Activated T-helper 17 cell treated with anti-CD3 and anti-CD28 coated beads, Interleukin-2, amount 50 U/mL, for 72 hours (primary cell): ENCODE measurements around the gene RIPOR2. TPM values are rescaled to one million over a fixed set of nuclear protein-coding genes. Genes with fewer than 3 reads are reported as not detected.
"Not testable (repeated sequence)": the region's sequence is repeated elsewhere in the genome, so short reads cannot be mapped to it uniquely, and the experiment has no call there.

Experiments used
- ATAC-seq: fragments of 150-1000 bp; cut with Tn5 transposase; replicated peaks from 2 replicates; pipeline ENCODE4 v1.10.0; 2021; ENCODE audit warnings: mild to moderate bottlenecking, moderate library complexity
- H3K27ac Mint-ChIP-seq: one replicate; pipeline ENCODE4 v1.8.0; 2022; ENCODE audit warnings: mixed read lengths
- H3K27me3 Mint-ChIP-seq: one replicate; pipeline ENCODE4 v1.8.0; 2022; ENCODE audit warnings: mixed read lengths
- H3K36me3 Mint-ChIP-seq: one replicate; pipeline ENCODE4 v1.8.0; 2022; ENCODE audit warnings: low read depth, mild to moderate bottlenecking, mixed read lengths
- H3K4me1 Mint-ChIP-seq: one replicate; pipeline ENCODE4 v1.8.0; 2022; ENCODE audit warnings: mixed read lengths
- H3K4me3 Mint-ChIP-seq: one replicate; pipeline ENCODE4 v1.8.0; 2022; ENCODE audit warnings: mild to moderate bottlenecking, mixed read lengths
- H3K9me3 Mint-ChIP-seq: one replicate; pipeline ENCODE4 v1.8.0; 2022; ENCODE audit warnings: mixed read lengths
- total RNA-seq, 2 donors: library from RNA; stranded (reverse); gene quantifications; one replicate each; pipeline ENCODE4 v1.2.3, GENCODE V29; 2022

RIPOR2 gene
- total RNA-seq, 2 donors from 2014 or later = 47.5 to 113 TPM

DNA sequence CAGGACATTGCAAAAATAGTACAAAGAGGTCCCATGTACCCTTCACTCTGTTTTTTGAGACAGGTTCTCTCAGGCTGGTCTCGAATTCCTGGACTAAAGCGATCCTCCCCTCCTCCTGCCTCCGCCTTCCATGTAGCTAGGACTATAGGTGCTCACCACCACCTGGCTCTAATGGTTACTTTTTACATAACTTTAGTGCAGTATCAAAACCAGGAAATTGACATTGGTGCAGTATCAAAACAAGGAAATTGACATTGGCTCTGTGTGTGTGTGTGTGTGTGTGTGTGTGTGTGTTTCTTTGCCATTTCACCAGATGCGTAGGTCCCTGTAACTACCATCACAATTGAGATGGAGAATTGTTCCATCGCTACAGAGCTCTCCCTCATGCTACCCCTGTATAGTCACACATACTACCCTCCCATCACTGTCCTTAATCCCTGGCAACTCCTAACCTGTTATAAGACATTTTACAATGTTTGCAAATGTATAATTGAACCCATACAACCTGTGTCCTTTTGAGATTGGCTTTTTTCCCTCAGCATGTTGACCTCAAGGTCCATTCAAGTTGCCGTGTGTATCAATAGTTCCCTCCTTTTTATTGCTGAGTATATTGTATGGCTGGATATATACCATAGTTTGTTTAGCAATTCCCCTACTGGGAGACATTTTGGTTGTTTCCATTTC, 28.3 kb upstream of the RIPOR2 start:
- no peak for ATAC-seq
- Mint-ChIP-seq H3K9me3 (peaks cover 3% of the 10 kb centered on the region), H3K27me3 (no peaks in the 10 kb centered on the region), H3K4me3 (no peak overlapping the region), H3K4me1 (peaks cover 53% of the 10 kb centered on the region), H3K36me3 (peaks cover 6% of the 10 kb centered on the region), H3K27ac (peak overlapping the region; percentile 11)

DNA sequence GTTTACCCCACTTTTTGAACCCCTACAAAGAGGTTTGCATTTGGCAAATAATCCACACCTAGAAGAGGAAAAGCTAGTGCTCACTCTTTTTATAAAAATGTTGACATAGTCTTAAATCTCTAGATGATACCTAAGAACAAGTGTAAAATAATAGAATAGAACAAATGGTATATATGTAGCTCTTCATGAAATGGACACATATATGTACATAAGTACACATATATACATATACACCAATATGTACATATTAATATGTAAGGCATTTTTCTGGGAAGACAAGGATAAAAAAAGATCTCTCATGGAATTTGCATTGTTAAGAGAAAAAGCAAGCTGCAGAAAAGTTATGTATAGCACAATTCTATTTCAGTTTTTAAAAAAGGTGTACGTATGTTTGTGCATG, 27.6 kb upstream of the RIPOR2 start:
- ATAC-seq = no peak
- H3K27me3 Mint-ChIP-seq = no peaks in the 10 kb centered on the region
- no peak overlapping the region for H3K27ac Mint-ChIP-seq
- H3K9me3 Mint-ChIP-seq = peaks cover 3% of the 10 kb centered on the region
- peaks cover 58% of the 10 kb centered on the region for H3K4me1 Mint-ChIP-seq
- peaks cover 6% of the 10 kb centered on the region for H3K36me3 Mint-ChIP-seq
- no peak overlapping the region for H3K4me3 Mint-ChIP-seq

DNA sequence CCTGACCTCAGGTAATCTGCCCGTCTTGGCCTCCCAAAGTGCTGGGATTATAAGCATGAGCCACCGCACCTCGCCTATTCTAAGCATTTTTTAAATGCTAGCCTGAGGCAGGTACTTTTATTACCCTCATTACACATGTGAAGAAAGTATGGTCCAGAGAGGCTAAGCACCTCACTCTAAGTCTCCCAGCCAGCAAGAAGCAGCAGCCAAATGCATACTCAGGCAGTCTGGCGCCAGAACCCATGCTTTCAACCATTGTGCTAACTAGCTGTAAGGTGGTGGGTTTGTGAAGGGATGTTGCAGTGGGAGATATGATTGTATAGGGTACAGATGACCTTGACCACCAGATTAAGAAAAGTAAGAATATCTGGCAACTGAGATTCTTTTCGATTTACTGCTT, 26.1 kb upstream of the RIPOR2 start:
- Mint-ChIP-seq H3K27ac (peak overlapping the region; percentile 66), H3K36me3 (peaks cover under 1% of the 10 kb centered on the region), H3K4me1 (peaks cover 60% of the 10 kb centered on the region), H3K9me3 (peaks cover under 1% of the 10 kb centered on the region), H3K4me3 (peak overlapping the region; percentile 62), H3K27me3 (no peaks in the 10 kb centered on the region)
- peak; percentile 21 for ATAC-seq

DNA sequence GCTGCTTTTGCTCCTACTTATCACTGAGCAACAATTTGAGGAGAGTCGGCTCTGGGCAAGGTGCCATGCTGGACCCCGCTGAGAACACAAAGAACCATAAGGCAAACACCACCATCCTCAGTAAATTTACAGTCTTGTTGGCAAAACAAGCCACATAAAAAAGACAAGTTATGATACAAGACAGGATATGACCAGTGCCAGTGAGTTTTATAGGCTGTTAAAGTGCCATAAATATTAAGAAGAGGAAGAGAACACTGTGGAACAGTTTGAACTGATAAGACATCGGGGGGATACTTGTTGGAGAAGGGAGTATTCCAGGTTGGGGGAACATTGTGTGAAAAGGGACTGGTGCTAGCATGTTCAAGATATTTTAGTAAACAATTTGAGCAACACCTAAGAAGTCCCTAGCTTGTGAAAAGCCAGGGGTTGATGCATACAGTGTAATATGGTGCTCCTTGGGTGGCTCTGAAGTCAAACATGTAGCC, 25.3 kb upstream of the RIPOR2 start:
- H3K27ac Mint-ChIP-seq = peak overlapping the region; percentile 66
- no peaks in the 10 kb centered on the region for H3K27me3 Mint-ChIP-seq
- ATAC-seq = peak; percentile 28
- peaks cover 58% of the 10 kb centered on the region for H3K4me1 Mint-ChIP-seq
- no peaks in the 10 kb centered on the region for H3K9me3 Mint-ChIP-seq
- H3K4me3 Mint-ChIP-seq = peak overlapping the region; percentile 62
- no peaks in the 10 kb centered on the region for H3K36me3 Mint-ChIP-seq

DNA sequence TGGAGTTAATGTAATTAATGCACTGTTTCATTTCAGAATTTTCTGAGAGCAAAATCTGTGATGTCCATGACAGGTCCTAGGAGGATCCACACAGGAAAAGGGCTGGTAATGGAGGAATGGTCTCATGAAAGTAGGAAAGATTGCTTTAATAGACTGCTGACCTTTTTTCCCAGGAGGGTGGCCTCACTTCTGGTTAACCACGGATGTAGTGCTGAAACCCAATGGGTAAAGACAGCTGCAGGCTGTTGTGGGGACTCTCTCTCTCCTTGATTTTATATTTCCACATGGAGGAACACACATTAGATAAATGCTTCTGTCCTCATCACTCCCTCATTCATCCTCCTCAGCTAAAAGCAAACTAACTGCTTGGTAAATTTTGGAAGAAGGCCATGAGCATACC, 23.6 kb upstream of the RIPOR2 start:
- peaks cover 62% of the 10 kb centered on the region for H3K4me1 Mint-ChIP-seq
- H3K27ac Mint-ChIP-seq = peak overlapping the region; percentile 66
- no peaks in the 10 kb centered on the region for H3K9me3 Mint-ChIP-seq
- H3K4me3 Mint-ChIP-seq = peak overlapping the region; percentile 62
- H3K36me3 Mint-ChIP-seq = no peaks in the 10 kb centered on the region
- H3K27me3 Mint-ChIP-seq = no peaks in the 10 kb centered on the region
- ATAC-seq = no peak

DNA sequence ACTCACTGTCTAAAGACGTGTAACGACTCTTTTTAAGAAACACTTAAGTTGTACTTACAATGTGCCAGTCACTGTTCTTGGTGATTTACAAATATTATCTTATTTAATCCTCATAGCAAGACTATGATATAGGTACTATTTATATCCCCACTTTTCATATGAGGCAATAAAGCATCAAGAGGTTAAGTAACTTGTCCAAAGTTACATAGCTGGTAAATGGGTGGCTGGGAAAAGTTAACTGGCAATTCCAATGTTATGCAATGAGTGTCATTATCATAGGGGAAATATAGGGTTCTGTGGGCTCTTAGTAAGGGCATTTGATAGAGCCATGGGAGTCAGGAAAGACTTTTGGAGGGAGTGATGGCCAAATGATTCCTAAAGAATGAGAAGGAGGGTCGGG, 21.4 kb upstream of the RIPOR2 start:
- ATAC-seq = no peak
- Mint-ChIP-seq H3K9me3 (no peaks in the 10 kb centered on the region), H3K27me3 (no peaks in the 10 kb centered on the region), H3K4me3 (peak overlapping the region; percentile 73), H3K36me3 (no peaks in the 10 kb centered on the region), H3K27ac (peak overlapping the region; percentile 72), H3K4me1 (peaks cover 63% of the 10 kb centered on the region)

DNA sequence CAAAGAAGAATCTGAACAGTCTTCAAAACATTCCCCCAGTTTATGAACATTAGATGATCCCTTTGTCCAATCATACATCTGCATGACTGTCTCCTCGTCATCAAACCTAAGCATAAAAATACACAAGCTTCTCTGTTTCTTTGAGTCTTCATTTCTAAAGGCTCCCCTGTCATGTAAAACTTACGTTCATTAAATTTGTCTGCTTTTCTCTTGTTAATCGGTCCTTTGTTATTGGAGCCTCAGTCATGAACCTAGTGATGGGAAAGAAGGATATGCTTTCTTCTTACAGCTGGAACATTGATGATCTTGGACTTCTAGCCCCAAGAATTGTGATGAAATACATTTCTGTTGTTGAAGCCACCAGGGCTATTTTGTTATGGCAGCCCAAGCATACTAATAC, 18.0 kb upstream of the RIPOR2 start:
- ATAC-seq = no peak

DNA sequence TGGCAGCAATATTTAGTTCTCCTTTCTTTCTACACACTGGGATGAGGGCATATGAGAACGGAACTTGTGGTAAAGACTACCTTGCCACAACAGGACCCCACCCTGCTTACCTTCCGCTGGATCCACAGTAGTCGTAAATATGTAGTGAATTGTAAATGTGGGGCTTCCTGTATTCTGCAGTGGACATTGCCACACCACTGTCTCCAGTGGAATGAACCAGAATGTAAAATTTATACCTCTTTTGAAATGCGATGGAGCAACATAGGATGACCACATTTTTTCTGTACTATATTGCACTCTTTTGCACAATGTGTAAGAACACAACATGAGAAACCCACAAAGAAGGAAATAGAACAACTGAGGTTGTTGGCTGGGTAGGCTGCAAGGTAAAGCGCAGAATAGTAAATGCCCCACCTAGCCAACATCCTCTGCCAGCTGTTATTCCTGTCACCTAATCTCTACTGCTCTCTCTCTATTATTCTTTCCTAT, 16.1 kb upstream of the RIPOR2 start:
- Mint-ChIP-seq H3K4me3 (peak overlapping the region; percentile 67), H3K27ac (peak overlapping the region; percentile 51), H3K4me1 (peaks cover 79% of the 10 kb centered on the region), H3K36me3 (peaks cover 16% of the 10 kb centered on the region), H3K27me3 (no peaks in the 10 kb centered on the region), H3K9me3 (no peaks in the 10 kb centered on the region)
- ATAC-seq = peak; percentile 51

More for the DNA sequence above, 18.0 kb upstream of the RIPOR2 start:
- Mint-ChIP-seq H3K27me3 (no peaks in the 10 kb centered on the region), H3K4me3 (no peak overlapping the region), H3K4me1 (peaks cover 71% of the 10 kb centered on the region), H3K9me3 (no peaks in the 10 kb centered on the region), H3K36me3 (no peaks in the 10 kb centered on the region), H3K27ac (no peak overlapping the region)

DNA sequence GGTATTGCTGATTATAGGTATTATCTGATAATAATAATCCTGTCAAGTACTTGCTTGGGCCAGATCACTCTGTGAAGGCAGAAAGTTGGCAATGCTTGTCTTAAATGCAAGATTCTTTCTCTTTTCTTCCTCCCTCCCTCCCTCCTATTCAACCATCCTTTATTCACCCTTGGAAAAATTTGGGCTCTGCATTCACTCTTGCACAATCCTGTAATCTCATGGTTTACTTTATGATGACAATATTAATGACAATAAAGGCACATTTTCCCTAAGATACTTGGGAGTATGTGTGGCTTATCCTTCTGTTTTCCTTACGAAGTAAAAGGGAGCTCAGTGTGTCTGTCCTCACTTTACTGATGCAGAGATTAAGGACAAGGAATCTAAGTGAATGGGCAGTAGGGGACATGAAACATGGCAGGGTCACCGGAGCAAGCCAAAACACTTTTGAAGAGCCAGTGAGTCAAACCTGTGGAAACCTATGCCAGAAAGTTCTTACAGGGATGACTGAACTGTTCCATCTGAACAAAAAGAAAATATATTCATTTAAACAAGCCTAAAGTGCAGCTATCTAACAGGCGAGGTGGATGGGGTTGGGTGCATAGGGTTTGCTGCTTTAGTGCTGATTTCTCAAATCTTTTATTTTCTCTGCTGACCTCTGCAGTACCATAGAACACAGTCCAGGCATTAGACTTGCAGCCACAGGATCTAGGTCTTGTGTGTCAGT, 14.6 kb upstream of the RIPOR2 start:
- H3K27ac Mint-ChIP-seq = no peak overlapping the region
- H3K9me3 Mint-ChIP-seq = peaks cover 3% of the 10 kb centered on the region
- H3K27me3 Mint-ChIP-seq = no peaks in the 10 kb centered on the region
- peak overlapping the region; percentile 67 for H3K4me3 Mint-ChIP-seq
- H3K4me1 Mint-ChIP-seq = peaks cover 76% of the 10 kb centered on the region
- ATAC-seq = peak; percentile 57
- H3K36me3 Mint-ChIP-seq = peaks cover 25% of the 10 kb centered on the region

DNA sequence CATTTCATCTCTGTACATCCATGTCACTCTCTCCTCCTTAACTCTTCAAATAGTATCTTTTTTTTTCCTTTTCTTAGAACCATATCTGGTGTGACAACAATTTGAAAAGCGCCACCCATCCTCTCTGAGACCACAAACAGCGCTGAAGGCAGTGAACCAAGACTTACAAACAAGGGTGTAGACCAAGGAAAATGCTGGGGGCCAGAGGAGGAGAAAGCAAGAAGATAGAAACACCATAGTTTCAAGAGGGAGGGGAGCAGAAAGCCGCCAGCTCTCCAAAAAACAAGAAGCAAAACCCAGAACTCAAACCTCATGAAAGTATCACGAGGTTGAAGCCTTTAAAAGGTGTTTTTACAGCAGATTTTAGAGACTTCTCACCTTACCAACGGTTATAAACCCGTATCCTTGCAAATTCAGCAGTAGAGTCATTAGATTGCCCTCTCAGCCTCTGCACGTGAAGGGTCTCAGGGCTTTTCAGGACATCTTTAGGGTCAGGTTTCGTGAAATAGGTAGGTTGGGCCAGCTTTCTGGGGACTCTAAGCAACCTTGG, 13.3 kb upstream of the RIPOR2 start:
- Mint-ChIP-seq H3K27ac (peak overlapping the region; percentile 80), H3K9me3 (peaks cover 11% of the 10 kb centered on the region), H3K36me3 (peaks cover 38% of the 10 kb centered on the region), H3K4me1 (peaks cover 70% of the 10 kb centered on the region), H3K27me3 (no peaks in the 10 kb centered on the region), H3K4me3 (peak overlapping the region; percentile 67)
- peak; percentile 56 for ATAC-seq

DNA sequence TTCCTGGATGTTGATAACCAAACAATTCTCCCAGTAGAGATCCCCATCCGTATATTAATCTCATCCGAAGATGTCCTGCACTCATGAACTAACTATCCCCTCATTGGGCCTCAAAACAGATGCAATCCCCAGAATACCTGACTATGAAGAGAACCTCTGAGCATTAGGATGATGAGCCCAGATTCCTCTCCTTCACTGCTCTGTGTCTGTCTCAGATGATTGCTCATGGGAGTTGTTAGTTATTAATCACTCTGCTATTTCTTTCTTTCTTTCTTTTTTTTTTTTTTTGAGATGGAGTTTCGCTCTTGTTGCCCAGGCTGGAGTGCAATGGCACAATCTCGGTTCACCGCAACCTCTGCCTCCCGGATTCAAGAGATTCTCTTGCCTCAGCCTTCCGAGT, 12.5 kb upstream of the RIPOR2 start:
- peak; percentile 40 for ATAC-seq
- Mint-ChIP-seq H3K27ac (peak overlapping the region; percentile 80), H3K9me3 (peaks cover 11% of the 10 kb centered on the region), H3K36me3 (peaks cover 39% of the 10 kb centered on the region), H3K4me3 (peak overlapping the region; percentile 67), H3K4me1 (peaks cover 61% of the 10 kb centered on the region)
- H3K27me3 Mint-ChIP-seq = not testable (repeated sequence)

DNA sequence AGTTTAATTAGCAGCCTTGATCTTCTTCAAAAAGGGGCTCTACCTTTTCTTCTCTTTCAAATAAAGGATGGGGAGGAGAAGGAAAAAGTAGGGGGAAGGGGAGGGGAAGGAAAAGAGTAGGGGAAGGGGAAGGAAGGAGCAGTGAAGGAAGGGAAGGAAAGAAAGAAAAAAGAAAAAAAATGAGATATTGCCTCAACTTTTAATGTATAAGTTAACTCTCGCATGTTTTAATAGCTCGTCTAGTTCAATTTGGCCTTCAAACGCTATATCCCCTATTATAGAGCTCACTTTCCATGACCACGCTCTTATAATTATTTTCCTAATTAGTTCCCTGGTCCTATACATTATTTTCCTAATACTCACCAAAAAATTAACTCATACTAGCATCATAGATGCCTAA, 11.9 kb upstream of the RIPOR2 start:
- ATAC-seq = no peak
- Mint-ChIP-seq H3K27me3 (no peaks in the 10 kb centered on the region), H3K9me3 (peaks cover 11% of the 10 kb centered on the region), H3K36me3 (peaks cover 39% of the 10 kb centered on the region), H3K4me1 (peaks cover 63% of the 10 kb centered on the region), H3K4me3 (no peak overlapping the region), H3K27ac (peak overlapping the region; percentile 80)

DNA sequence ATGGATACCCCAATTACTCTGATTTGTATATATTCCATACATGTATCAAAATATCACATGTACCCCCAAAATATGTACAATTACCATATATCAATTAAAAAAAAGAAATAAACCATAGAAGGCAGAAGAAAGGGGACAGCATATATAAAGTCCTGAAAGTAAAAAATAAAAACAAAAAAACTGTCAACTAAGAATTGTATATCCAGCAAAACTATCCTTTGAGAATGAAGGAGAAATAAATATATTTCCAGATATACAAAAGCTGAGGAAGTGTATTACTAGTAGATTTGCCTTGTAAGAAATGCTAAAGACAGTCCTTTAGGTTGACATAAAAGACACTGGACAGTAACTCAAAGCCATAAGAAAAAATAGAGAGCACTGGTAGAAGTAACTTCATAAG, 9.3 kb upstream of the RIPOR2 start:
- peaks cover 11% of the 10 kb centered on the region for H3K9me3 Mint-ChIP-seq
- H3K4me1 Mint-ChIP-seq = peaks cover 43% of the 10 kb centered on the region
- no peak for ATAC-seq
- peak overlapping the region; percentile 17 for H3K27ac Mint-ChIP-seq
- H3K36me3 Mint-ChIP-seq = peaks cover 39% of the 10 kb centered on the region
- H3K4me3 Mint-ChIP-seq = no peak overlapping the region
- H3K27me3 Mint-ChIP-seq = no peaks in the 10 kb centered on the region

DNA sequence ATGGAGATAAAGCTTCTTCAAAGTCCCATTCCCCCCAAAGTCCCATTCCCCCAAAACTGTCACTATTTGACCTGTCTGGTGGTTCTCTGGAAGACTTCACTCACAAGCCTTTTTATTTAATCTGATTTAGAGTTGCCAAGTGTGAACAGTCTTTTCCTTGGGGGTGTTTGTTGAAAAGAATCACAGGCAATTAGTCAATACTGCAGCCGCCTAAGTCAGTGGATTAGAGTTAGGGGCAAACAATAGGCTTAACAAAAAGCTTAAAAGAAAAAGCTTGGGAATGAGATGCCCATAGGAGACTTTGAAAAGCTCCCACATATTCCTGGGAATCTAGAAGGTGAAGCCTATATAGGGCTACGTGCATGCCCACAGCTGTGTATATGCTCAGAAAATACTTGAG, 8.0 kb upstream of the RIPOR2 start:
- H3K9me3 Mint-ChIP-seq = peaks cover 11% of the 10 kb centered on the region
- no peak overlapping the region for H3K27ac Mint-ChIP-seq
- no peak for ATAC-seq
- H3K27me3 Mint-ChIP-seq = no peaks in the 10 kb centered on the region
- H3K4me3 Mint-ChIP-seq = no peak overlapping the region
- peaks cover 39% of the 10 kb centered on the region for H3K36me3 Mint-ChIP-seq
- peaks cover 39% of the 10 kb centered on the region for H3K4me1 Mint-ChIP-seq
